Measurements from ENCODE around the gene CCDC134.

Gene CCDC134

DNA sequence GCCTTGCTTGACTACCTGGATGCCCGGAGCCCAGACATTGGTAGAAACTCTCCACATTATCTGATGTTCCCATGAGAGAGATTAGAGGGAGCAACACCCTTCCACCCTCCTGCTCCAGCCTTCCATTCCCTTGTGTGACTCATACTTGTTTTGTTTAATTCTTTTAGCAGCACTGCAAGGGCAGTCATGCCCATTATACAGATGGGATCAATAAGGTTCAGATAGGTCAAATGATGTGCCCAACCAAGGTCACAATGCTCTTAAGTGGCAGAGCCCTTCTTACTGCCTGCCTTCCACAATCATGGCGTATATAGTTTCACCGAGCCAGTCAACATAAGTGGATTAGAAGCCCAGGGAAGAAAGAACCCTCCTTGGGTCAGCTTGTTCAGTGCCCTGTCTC lies 6.6 kb upstream of the CCDC134 start:
- DNase-seq = no peak

DNA sequence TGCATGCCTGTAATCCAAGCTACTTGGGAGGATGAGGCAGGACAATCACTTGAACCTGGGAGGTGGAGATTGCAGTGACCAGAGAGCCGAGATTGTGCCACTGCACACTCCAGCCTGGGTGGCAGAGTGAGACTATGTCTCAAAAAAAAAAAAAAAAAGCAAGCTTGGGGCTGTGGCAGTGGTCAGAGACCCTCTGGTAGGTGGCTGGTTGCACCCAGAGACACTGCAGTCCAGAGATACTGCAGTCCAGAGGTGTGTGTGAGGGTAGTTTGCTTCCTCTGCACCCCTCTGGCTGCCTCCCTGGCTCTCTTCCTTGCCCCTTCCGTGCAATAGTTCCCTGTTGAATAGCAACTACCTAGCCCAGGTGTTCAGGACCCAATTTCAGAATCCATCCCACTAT lies 1.7 kb upstream of the CCDC134 start:
- DNase-seq = no peak

GRCh38 chr22:41799486-41800347 lies 762 bp upstream of the CCDC134 start:
- DNase-seq = no peak

- DNase-seq = no peak
Measured at GRCh38 chr22:41801147-41801819, 804 bp downstream of the CCDC134 start.

- no peak for DNase-seq
Measured at GRCh38 chr22:41801886-41802285, 1.4 kb downstream of the CCDC134 start.

DNA sequence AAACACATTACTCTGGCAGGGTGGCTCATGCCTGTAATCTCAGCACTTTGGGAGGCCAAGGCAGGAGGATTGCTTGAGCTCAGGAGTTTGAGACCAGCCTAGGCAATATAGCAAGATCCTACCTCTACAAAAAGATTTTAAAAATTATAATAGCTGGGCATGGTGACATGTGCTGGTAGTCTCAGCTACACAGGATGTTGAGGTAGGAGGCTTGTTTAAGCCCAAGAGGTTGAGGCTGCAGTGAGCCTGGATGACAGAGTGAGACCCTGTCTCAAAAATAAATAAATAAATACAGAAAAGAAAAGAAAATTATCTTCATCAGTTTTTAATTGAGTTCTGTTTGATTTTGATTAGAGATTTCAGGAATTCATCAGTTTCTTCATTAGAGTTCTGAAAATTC lies 5.2 kb downstream of the CCDC134 start:
- no peak for DNase-seq

- no peak for DNase-seq
Measured at GRCh38 chr22:41808400-41808799, 7.9 kb downstream of the CCDC134 start.

DNA sequence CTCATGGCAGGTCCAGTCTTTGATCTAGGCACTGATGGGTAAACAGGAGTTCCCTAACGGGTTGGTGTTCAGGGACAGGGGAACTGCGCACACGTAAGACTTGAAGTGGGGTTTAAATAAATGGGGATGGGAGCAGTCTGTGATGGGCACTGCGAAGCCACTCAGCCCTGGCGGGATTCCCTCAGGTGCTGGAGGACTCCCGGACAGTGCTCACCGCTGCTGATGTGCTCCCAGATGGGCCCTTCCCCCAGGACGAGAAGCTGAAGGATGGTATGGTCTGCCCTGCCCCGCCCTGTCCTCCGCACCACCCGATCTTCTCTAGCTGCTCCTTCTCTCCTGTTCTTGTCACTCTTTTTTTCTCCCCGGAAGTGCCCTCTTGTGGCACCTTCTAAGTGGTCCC lies 9.5 kb downstream of the CCDC134 start:
- DNase-seq = no peak

- DNase-seq = no peak
Measured at GRCh38 chr22:41812805-41813545, 12.5 kb downstream of the CCDC134 start.

DNA sequence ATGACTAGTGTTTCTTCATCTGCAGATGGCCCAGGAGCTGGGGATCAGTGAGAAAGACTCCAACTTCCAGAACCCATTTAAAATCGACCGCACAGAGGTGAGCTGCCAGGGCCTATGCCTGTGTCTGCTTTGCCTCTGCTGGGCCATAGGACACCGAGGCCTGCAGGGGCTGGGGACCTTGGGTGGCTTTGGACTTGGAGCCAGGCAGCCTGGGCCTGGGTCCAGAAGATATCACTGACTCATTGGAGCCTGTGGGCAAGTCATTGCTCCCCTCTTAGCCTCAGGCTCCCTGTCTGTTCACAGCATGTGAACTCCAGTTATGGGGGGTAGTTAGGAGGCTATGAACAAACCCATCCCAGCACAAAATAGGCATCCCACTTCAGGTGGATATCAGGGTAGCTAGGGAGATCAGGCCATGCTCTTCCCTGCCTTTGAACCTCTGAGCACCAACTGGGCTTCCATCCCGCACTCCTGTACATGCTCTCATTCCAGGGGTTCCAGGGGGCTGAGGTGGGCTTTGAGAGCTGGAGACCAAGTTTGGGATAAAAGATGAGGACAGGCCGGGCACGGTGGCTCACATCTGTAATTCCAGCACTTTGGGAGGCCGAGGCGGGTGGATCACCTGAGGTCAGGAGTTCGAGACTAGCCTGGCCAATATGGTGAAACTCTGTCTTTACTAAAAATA lies 13.4 kb downstream of the CCDC134 start:
- no peak for DNase-seq

- no peak for DNase-seq
Measured at GRCh38 chr22:41815716-41816115, 15.2 kb downstream of the CCDC134 start.

DNA sequence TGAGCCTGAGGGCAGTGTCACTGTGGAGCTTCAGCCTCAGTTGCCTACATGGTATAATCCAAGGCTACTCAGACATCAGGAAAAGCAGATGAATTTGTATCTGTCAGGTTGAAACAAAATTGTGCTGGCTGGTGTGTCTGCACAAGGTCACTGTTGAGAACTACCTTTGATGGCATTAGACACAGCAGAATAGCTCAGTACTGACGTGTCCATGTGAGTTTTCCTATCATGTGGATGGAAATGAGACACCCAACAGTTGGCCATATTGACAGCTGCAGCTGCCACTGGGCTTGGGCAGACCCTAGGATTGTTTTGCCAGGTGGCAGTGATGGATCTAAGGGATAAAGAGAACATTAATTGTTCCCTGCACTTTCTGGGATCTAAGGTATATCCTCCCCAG lies 15.8 kb downstream of the CCDC134 start:
- no peak for DNase-seq

DNA sequence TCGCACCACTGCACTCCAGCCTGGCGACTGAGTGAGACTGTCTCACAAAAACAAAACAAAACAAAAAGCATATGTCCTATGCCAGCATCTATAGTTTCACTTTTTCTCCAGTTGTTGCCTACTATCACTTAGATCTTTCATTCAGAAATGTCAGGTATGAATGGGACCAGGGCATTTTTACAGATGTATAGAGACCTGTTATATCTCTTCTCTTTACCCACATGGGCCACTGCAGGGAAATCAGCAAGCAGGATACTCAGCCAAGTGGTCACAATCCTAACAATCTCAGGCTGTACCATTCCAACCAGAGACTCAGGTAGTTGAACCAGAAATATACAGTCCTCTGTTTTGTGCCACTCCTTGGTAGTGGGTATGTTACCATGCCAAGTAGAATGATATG lies 16.4 kb downstream of the CCDC134 start:
- DNase-seq = no peak

DNA sequence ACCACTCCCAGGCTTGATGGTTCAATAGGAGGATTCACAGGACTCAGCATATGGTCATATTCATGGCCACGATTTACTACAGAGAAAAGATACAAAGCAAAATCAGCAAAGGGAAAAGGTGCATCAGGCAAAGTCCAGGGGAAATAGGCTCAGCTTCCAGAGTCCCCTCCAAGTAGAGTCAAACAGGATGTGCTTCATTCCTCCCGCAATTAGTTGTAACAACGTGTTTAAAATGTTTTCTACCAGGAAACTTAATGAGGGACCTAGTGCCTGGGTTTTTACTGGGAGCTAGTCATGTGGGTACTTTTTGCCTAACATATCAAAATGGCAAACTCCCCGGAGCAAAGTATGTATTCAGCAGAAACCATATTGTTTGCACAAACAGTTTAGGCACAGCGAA lies 17.5 kb downstream of the CCDC134 start:
- no peak for DNase-seq

DNA sequence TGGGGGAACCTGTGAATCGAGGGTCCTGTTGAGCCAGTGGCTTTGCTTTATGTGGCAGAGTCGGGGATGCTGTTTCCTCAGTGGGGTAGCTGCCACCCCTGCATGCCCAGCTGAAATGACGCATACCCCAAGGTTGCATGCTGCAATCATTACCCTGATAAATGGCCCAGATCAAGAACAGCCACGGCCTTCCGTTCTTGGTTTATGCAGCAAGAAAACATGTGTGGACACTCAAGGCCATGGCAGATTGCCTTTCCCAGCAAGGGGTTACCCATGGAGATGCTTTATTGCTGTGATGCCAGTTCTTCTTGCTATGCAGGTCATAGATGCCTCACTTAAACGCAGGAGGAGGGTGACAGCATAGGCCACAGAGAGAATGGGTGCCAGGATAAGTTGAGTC lies 18.1 kb downstream of the CCDC134 start:
- DNase-seq = no peak

DNA sequence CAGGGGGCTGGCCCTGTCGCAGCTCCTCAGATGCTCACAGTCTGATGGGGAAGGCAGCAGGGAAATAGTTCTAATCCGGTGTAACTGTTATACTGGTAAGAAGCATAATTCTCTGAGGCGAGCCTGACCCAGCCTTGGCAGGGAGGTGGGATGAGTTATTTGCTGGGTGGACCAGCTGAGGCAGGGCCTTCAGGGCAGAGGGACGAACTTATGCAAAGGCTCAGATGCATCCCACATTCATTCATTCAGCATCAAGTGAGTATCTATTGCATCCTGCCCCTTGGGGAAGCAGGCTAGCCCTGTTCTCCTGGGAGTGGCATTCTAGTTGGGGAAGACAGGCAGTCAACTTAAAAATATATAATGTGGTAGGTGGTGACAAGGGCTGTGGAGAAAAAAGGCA lies 18.8 kb downstream of the CCDC134 start:
- DNase-seq = no peak

- DNase-seq = no peak
Measured at GRCh38 chr22:41820447-41820846, 20.0 kb downstream of the CCDC134 start.

DNA sequence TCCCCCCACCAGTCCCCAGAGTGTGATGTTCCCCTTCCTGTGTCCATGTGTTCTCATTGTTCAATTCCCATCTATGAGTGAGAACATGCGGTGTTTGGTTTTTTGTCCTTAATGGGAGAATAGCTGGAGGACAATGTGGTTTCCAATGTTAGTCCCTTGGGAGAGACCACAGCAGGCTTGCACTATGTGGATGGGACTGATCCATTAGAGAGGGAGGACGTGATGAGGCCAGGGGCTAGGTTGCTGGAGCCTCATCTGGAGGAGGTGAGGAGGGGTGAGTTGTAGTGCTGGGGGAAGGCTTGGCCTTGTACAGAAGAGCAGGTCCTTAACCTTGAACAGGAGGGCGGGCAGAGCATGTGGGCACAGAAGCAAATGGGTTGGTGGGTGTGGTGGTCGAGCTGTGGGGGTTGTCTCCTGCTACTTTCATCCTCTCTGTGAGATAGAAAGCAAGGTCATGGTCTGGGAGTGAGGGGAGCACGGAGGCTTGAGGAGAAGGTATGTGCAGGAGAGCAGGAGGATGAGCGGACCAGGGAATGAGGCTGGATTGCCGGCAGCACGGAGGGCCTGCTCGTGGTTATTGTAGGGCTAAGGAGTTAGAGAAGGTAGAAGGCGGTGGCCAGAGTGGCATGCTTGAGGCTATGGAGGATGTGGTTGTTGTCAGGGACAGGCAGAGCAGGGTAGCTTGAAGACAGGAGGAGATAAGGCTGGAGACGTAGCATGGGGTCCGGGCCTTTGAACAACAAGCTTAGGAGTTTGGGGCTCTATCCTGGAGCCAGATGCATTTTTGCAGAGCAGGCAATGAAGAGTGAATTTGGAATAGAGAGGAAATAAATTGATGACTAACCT lies 21.2 kb downstream of the CCDC134 start:
- DNase-seq = no peak

- DNase-seq = peak; percentile 37
Measured at GRCh38 chr22:41822317-41823057, 22.0 kb downstream of the CCDC134 start.

DNA sequence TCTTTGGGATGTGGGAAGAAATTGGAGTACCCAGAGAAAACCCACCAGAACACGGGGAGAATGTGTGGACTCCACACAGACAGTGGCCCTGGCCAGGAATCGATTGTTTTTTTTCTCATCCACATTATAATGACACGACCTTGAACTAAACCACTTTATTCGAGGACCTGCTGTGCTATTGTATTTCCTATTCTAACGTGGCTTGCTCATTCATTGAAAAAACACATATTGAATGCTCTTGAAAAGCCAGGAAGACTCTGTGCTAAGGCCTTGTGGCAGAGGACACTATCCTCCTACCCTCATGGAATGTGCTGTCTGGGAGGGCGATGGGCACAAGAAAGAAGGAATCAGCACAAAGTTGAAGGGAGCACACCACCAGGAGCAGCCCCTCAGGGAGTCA lies 23.3 kb downstream of the CCDC134 start:
- no peak for DNase-seq

- DNase-seq = no peak
Measured at GRCh38 chr22:41825376-41825775, 24.9 kb downstream of the CCDC134 start.

DNA sequence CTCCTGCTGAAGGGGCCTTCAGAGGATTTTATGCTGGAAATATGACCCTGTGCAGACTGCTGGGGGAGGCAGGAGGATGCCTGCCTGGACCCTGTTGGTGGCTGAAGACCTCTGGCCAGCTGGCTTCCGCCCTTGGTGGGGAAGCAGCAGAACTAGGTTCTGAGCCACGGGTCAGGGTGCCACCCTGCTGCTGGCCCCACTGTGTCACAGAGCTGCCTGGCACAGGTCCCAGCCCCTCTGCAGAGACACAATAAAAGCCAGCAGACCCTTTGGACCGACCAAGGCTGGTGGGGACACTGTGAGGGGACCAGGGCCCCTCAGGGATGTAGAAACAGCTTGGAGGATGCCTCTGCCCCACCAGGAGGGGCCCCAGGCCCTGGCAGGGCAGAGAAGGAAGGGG lies 25.5 kb downstream of the CCDC134 start:
- no peak for DNase-seq

Measured in 8988T (cell line).